Lower leg skin (tissue), 3 donors: ENCODE data around the gene SPATA13.

Source experiments
- CTCF ChIP-seq, 3 donors: fragments of 450-650 bp; IDR thresholded peaks; one replicate each; pipeline ENCODE4 v1.5.1; 2016; ENCODE audit warnings: antibody characterized with exemption in 3 of 3, mild to moderate bottlenecking in 3 of 3, moderate library complexity in 2 of 3
- POLR2A ChIP-seq, 2 donors: fragments of 450-650 bp; IDR thresholded peaks; one replicate each; pipeline ENCODE4 v1.6.1; 2016 to 2017; ENCODE audit warnings: antibody characterized with exemption in 2 of 2, mild to moderate bottlenecking in 1 of 2, moderate library complexity in 1 of 2

GRCh38 chr13:24151864-24152263 lies 8.7 kb upstream of the SPATA13 start:
- TF ChIP-seq CTCF (IDR thresholded peaks at IDR 0.05): no peak
- no peak for TF ChIP-seq POLR2A (IDR thresholded peaks at IDR 0.05)
